ENCODE results near the gene LRP1. TPM values are rescaled to one million over a fixed set of nuclear protein-coding genes. Genes with fewer than 3 reads are reported as not detected.

Gene LRP1
- polyA plus RNA-seq, 1 donor (not counting 4 experiments of a cell fraction or from before 2014, with no cell fraction given): 4.9 TPM

DNA sequence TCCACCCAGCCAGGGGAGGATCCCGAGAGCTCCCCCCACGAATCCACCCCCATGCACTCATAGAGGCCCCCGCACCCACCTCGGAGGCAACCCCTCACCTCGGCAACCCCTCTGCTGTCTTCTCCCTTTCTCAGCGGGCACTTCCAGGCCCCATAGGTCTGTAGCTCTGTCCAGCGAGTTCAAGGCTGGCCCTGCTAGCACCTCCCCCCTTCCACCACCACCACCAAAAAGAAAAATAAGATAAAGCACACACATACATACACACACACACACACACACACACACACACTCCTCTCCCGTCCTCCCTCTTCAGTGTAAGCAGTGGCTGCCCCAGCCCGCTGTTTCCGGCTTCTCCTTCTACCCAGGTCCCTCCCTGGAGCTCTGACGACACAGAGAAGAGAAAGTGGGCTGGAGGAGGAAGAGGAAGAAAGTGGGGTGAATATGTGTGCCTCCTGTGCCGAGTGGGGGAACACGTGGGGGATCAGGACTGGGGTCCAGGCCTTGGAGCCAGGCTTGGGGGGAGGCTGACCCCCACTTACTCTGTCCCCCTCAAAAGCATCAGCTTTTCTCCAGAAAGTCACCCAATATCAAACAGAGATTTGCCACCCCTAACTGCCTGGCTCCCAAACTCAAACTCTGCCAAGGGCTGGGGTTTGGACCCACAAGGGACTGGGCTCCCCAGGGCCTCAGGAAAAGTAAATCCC is 17.1 kb upstream of the LRP1 start, which contains the start of gene STAT6:
TSS of gene STAT6 (minus strand) at position 332 of the 704 bp plus-strand sequence. CDS start 3,084 bp downstream, outside the sequence.
- peak within 1 kb of the TSS; percentile 100 for H3K9ac ChIP-seq (ENCODE audit: control insufficient read depth, extremely low read depth, insufficient read depth, low read length)
- H3K36me3 ChIP-seq (ENCODE audit: control insufficient read depth in 2 of 2, extremely low read depth in 1 of 2, insufficient read depth in 2 of 2, low read length in 2 of 2): peaks cover 11 to 21% of the 10 kb centered on the region in 2 experiments
- peaks cover 26% of the 10 kb centered on the region for H3K4me1 ChIP-seq (ENCODE audit: control insufficient read depth, extremely low read depth, insufficient read depth, low read length)
- peak within 1 kb of the TSS; percentile 79 to 97 (median 91) for H3K4me3 ChIP-seq (ENCODE audit: control insufficient read depth in 2 of 3, extremely low read depth in 1 of 3, insufficient read depth in 2 of 3, low read depth in 1 of 3, low read length in 3 of 3)
- dilution Hi-C loops (cut with MboI; ENCODE audit: extremely low pct_ligation_motif_present, low sequenced_read_pairs): no loop called here
- peak within 1 kb of the TSS; percentile 85 for H2AFZ ChIP-seq (ENCODE audit: control insufficient read depth, low read length)
- H3K27ac ChIP-seq (ENCODE audit: control insufficient read depth, insufficient read depth, low read length): peak within 1 kb of the TSS; percentile 100
- DNase-seq (ENCODE audit: low read depth, low spot score): peak; percentile 72
- H3K79me2 ChIP-seq (ENCODE audit: control insufficient read depth, insufficient read depth, low read length): peaks cover 22% of the 10 kb centered on the region
- no peaks in the 10 kb centered on the region for H3K9me3 ChIP-seq (ENCODE audit: control insufficient read depth, low read depth, low read length)
- TF ChIP-seq EZH2 (IDR thresholded peaks at IDR 0.05; ENCODE audit: low read length) (no peak), CTCF (optimal IDR thresholded peaks at IDR 0.05 in 1 of 3, IDR thresholded peaks at IDR 0.05 in 1 of 3, conservative IDR thresholded peaks at IDR 0.05 in 1 of 3; ENCODE audit: extremely low read depth in 1 of 3, insufficient read depth in 2 of 3, low read length in 3 of 3) (peak in 1 of 3 experiments; percentile 35)
- peak within 1 kb of the TSS; percentile 99 for H3K4me2 ChIP-seq (ENCODE audit: control insufficient read depth, extremely low read depth, insufficient read depth, low read depth, low read length)
- no peaks in the 10 kb centered on the region for H3K9me1 ChIP-seq (ENCODE audit: control insufficient read depth, extremely low read depth, insufficient read depth, low read length)
- FAIRE-seq: peak; percentile 41
- H4K20me1 ChIP-seq (ENCODE audit: control insufficient read depth, extremely low read depth, insufficient read depth, low read length): peaks cover 3% of the 10 kb centered on the region
- no peaks in the 10 kb centered on the region for H3K27me3 ChIP-seq (ENCODE audit: control insufficient read depth, extremely low read depth, insufficient read depth, low read length)

DNA sequence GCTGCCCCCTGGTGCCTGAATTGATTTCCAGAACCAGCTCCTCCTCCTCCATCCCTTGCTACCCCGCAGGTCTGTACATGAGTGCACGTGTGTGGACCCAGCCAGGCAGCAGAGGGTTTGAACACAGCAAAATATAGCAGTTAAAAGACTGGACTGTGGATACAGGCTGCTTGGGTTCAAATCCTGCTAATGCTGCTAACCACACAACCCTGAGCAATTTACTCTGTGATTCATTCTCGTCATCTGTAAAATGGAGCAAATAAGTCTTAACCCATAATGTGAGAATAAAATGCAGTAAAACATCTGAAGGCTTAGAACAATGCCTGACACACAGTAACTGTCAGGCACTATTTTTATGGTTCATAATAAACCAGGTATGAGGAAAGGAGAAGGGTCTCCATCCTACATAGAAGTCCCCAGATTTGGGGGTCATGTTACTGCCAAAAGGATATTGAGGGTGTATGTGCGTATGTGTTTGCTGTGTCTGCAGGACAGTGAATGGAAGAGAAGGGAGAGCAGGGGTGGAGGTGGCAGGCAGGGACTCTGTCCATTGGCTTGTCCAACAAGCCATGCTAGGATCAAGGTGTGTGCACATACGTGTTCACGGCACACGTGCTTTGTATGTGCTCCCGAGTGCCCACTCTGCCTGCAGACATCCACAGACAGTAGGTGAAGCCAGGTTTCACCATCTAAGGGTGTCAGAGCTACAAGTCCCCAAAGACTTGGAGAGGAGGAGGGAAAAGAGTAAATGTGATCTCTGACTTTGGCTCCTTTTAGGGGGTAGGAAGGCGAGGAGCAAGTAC is 15.6 kb upstream of the LRP1 start:
- Histone ChIP-seq H3K9ac (ENCODE audit: control insufficient read depth, extremely low read depth, insufficient read depth, low read length) (peak overlapping the region; percentile 100), H3K27ac (ENCODE audit: control insufficient read depth, insufficient read depth, low read length) (peak overlapping the region; percentile 100)
- peak; percentile 75 for FAIRE-seq

More for the DNA sequence above, 15.6 kb upstream of the LRP1 start:
- Histone ChIP-seq H2AFZ (ENCODE audit: control insufficient read depth, low read length) (no peak overlapping the region), H4K20me1 (ENCODE audit: control insufficient read depth, extremely low read depth, insufficient read depth, low read length) (peaks cover 3% of the 10 kb centered on the region), H3K27me3 (ENCODE audit: control insufficient read depth, extremely low read depth, insufficient read depth, low read length) (no peaks in the 10 kb centered on the region), H3K9me1 (ENCODE audit: control insufficient read depth, extremely low read depth, insufficient read depth, low read length) (no peaks in the 10 kb centered on the region), H3K4me2 (ENCODE audit: control insufficient read depth, extremely low read depth, insufficient read depth, low read depth, low read length) (peak overlapping the region; percentile 99), H3K36me3 (ENCODE audit: control insufficient read depth in 2 of 2, extremely low read depth in 1 of 2, insufficient read depth in 2 of 2, low read length in 2 of 2) (peaks cover under 1 to 7% of the 10 kb centered on the region in 2 experiments), H3K79me2 (ENCODE audit: control insufficient read depth, insufficient read depth, low read length) (peaks cover 22% of the 10 kb centered on the region), H3K9me3 (ENCODE audit: control insufficient read depth, low read depth, low read length) (no peaks in the 10 kb centered on the region), H3K4me3 (ENCODE audit: control insufficient read depth in 2 of 3, extremely low read depth in 1 of 3, insufficient read depth in 2 of 3, low read depth in 1 of 3, low read length in 3 of 3) (peak overlapping the region in 1 of 3 experiments; percentile 97), H3K4me1 (ENCODE audit: control insufficient read depth, extremely low read depth, insufficient read depth, low read length) (peaks cover 26% of the 10 kb centered on the region)
- dilution Hi-C loops (cut with MboI; ENCODE audit: extremely low pct_ligation_motif_present, low sequenced_read_pairs): no loop called here
- DNase-seq (ENCODE audit: low read depth, low spot score): no peak
- TF ChIP-seq EZH2 (IDR thresholded peaks at IDR 0.05; ENCODE audit: low read length) (no peak), CTCF (optimal IDR thresholded peaks at IDR 0.05 in 1 of 3, IDR thresholded peaks at IDR 0.05 in 1 of 3, conservative IDR thresholded peaks at IDR 0.05 in 1 of 3; ENCODE audit: extremely low read depth in 1 of 3, insufficient read depth in 2 of 3, low read length in 3 of 3) (peak; percentile 82 to 89 (median 85))
